GM13976 (cell line): ENCODE results near the gene ZNF778.
A peak's percentile ranks its signal among the peaks of the same experiment; 100 is the strongest.
"Not testable (repeated sequence)": the region's sequence is repeated elsewhere in the genome, so short reads cannot be mapped to it uniquely, and the experiment has no call there.

Experiments used
- DNase-seq: peaks from one replicate; pipeline ENCODE4 v3.0.0; 2012; ENCODE audit warnings: low spot score
- CTCF ChIP-seq: IDR thresholded peaks from 2 replicates; pipeline ENCODE4 v1.5.1; 2012; ENCODE audit warnings: borderline replicate concordance, mild to moderate bottlenecking; ENCODE audit not compliant: insufficient read depth; ENCODE audit errors: extremely low read depth, missing control alignments, control extremely low read depth
- in situ Hi-C: fragments of 300-500 bp; cut with MboI; formaldehyde crosslinking; loops from one replicate; pipeline ENCODE4 v1.12.0; 2022; ENCODE audit warnings: low sequenced_read_pairs, mixed read lengths, inconsistent platforms; ENCODE audit not compliant: unreplicated experiment

Gene ZNF778

GRCh38 chr16:89248196-89248982 is 30.9 kb downstream of the ZNF778 start:
- DNase-seq = no peak
- no peak for TF ChIP-seq CTCF
- in situ Hi-C loops = no loop called here

- no peak for DNase-seq
- TF ChIP-seq CTCF = no peak
- in situ Hi-C loops = no loop called here
Measured at GRCh38 chr16:89253548-89254287, 36.2 kb downstream of the ZNF778 start.

- peak; percentile 54 for DNase-seq
- in situ Hi-C loops = no loop called here
- no peak for TF ChIP-seq CTCF
Measured at GRCh38 chr16:89256651-89257254, 39.2 kb downstream of the ZNF778 start.

DNA sequence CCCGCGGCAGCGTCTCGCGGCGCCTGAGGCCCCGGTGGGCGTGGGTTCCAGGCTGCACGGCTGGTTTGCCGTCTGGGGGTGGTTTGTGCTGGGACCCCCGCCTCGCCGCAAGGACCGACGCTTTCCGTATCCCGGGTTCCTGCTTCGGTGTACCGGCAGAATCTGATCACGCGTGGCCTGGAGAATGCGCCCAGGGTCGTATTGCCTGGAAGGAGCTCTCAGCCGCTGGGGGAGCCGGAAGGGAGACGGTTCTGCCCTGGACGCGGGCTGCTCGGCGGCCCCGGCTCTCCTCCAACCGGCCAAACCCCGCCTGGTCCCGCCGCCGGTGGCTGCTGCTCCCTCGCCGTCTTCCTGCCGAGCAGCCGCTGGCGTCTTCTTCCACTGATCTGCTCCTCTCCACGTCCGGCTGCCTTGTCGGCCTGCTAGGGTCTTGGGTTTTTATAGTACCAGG is 39.8 kb downstream of the ZNF778 start:
- no peak for TF ChIP-seq CTCF
- in situ Hi-C loops = no loop called here
- peak; percentile 34 for DNase-seq

GRCh38 chr16:89257757-89258465 is 40.4 kb downstream of the ZNF778 start:
- no peak for TF ChIP-seq CTCF
- peak; percentile 34 for DNase-seq
- in situ Hi-C loops = no loop called here

DNA sequence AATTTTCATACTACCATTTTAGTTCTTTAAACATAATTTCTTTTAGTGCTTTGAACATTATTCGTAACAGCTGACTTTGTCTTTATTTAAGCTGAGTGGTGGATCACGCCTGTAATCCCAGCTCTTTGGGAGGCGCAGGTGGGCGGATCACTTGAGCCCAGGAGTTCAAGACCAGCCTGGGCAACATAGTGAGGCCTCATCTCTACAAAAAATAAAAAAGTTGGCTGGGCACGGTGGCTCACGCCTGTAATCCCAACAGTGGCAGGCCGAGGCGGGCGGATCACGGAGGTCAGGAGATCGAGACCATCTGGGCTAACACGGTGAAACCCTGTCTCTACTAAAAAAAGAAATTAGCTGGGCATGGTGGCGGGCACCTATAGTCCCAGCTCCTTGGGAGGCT is 42.4 kb downstream of the ZNF778 start:
- in situ Hi-C loops, DNase-seq: not testable (repeated sequence)
